ENCODE results near the gene CLIP2. TPM values are rescaled to one million over a fixed set of nuclear protein-coding genes. Genes with fewer than 3 reads are reported as not detected.

The CLIP2 gene
- polyA plus RNA-seq, 1 donor from 2014 or later: 25.7 TPM

DNA sequence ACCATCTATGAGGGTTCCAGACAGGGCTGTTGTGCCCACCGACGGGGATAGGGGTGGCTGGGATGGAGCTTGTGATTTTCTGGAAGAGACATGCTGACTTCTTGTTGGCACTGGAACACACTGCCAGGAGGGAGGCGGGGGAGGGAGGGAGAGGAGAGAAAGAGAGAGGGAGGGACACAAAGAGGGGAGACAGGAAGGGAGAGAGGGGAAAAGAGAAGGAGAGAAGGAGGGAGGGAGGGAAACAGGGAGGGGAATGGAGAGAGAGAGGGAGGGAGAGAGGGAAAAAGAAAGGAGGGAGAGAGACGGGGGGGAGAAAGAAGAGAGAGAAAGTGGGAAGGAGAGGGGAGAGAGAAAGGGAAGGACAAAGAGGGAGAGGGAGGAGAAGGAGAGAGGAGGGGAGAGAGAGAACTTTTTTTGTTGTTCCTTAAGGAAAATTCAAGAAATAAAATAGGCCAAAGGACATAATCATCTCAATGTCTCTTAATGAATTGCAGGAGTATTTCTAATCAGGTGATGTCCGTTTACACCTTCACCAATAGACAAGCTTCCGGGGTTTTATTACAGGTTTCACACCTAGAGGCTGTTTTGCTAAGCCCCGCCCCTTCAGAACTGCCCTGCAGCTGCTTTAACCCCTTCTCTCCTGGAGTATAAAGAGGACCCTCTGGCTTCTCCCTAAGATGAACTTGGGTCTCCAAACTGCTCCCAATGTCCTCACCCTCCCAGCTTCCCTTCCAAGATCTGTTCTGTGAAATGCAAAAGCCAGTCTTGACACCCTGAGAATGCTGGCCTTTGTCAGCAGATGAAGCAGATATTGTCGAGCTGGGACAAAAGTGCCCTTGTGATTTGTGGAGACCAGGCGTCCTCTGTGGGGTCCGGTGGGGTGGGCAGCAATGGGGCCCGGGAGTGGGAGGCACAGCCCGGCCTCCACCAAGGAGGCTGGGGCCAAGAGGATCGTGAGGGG, 82.5 kb downstream of the CLIP2 start:
- Histone ChIP-seq H3K27me3 (ENCODE audit: insufficient read depth, low read depth, low read length) (no peaks in the 10 kb centered on the region), H4K20me1 (ENCODE audit: insufficient read depth) (no peaks in the 10 kb centered on the region), H3K4me3 (ENCODE audit: low read length) (no peak overlapping the region), H3K9me3 (ENCODE audit: low read length) (no peaks in the 10 kb centered on the region), H3K27ac (ENCODE audit: low read length) (no peak overlapping the region), H2AFZ (ENCODE audit: low read depth, low read length) (no peak overlapping the region), H3K36me3 (ENCODE audit: insufficient read depth, low read length) (peaks cover 9% of the 10 kb centered on the region), H3K9ac (ENCODE audit: low read length) (no peak overlapping the region), H3F3A (ENCODE audit: insufficient read depth, low read length, poor library complexity, severe bottlenecking) (no peaks in the 10 kb centered on the region), H3K79me2 (replicated peaks; ENCODE audit: insufficient read depth, low read length) (no peaks in the 10 kb centered on the region), H3K9me2 (ENCODE audit: insufficient read depth, low read length) (no peaks in the 10 kb centered on the region), H3K4me2 (ENCODE audit: low read length) (no peak overlapping the region)
- TF ChIP-seq REST (IDR thresholded peaks at IDR 0.05; ENCODE audit: borderline replicate concordance): no peak
- TF ChIP-seq SMC3 (conservative IDR thresholded peaks at IDR 0.05; ENCODE audit: poor library complexity): no peak
- TF ChIP-seq, protein P1, sequence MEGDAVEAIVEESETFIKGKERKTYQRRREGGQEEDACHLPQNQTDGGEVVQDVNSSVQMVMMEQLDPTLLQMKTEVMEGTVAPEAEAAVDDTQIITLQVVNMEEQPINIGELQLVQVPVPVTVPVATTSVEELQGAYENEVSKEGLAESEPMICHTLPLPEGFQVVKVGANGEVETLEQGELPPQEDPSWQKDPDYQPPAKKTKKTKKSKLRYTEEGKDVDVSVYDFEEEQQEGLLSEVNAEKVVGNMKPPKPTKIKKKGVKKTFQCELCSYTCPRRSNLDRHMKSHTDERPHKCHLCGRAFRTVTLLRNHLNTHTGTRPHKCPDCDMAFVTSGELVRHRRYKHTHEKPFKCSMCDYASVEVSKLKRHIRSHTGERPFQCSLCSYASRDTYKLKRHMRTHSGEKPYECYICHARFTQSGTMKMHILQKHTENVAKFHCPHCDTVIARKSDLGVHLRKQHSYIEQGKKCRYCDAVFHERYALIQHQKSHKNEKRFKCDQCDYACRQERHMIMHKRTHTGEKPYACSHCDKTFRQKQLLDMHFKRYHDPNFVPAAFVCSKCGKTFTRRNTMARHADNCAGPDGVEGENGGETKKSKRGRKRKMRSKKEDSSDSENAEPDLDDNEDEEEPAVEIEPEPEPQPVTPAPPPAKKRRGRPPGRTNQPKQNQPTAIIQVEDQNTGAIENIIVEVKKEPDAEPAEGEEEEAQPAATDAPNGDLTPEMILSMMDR (IDR thresholded peaks at IDR 0.05; ENCODE audit: poor library complexity, severe bottlenecking): no peak
- no peak for TF ChIP-seq MXI1 (conservative IDR thresholded peaks at IDR 0.05; ENCODE audit: poor library complexity, severe bottlenecking)
- TF ChIP-seq TAF1 (IDR thresholded peaks at IDR 0.05; ENCODE audit: low read depth): no peak
- TF ChIP-seq EP300 (conservative IDR thresholded peaks at IDR 0.05; ENCODE audit: poor library complexity, severe bottlenecking): no peak
- no peak for TF ChIP-seq RAD21 (conservative IDR thresholded peaks at IDR 0.05)
- no peak for TF ChIP-seq POLR2AphosphoS5 (IDR thresholded peaks at IDR 0.05)
- no peak for TF ChIP-seq EZH2 (IDR thresholded peaks at IDR 0.05; ENCODE audit: borderline replicate concordance, insufficient read depth, low read length, poor library complexity, severe bottlenecking)

- Histone ChIP-seq H3K36me3 (ENCODE audit: insufficient read depth, low read length) (peaks cover 9% of the 10 kb centered on the region), H3K4me3 (ENCODE audit: low read length) (no peak overlapping the region), H3K9me2 (ENCODE audit: insufficient read depth, low read length) (no peaks in the 10 kb centered on the region), H4K20me1 (ENCODE audit: insufficient read depth) (no peaks in the 10 kb centered on the region), H3K27ac (ENCODE audit: low read length) (no peak overlapping the region), H3K79me2 (replicated peaks; ENCODE audit: insufficient read depth, low read length) (no peaks in the 10 kb centered on the region), H2AFZ (ENCODE audit: low read depth, low read length) (no peak overlapping the region), H3K4me2 (ENCODE audit: low read length) (no peak overlapping the region), H3F3A (ENCODE audit: insufficient read depth, low read length, poor library complexity, severe bottlenecking) (no peaks in the 10 kb centered on the region), H3K27me3 (ENCODE audit: insufficient read depth, low read depth, low read length) (no peaks in the 10 kb centered on the region), H3K9ac (ENCODE audit: low read length) (no peak overlapping the region), H3K9me3 (ENCODE audit: low read length) (no peaks in the 10 kb centered on the region)
- TF ChIP-seq POLR2AphosphoS5 (IDR thresholded peaks at IDR 0.05) (no peak), EZH2 (IDR thresholded peaks at IDR 0.05; ENCODE audit: borderline replicate concordance, insufficient read depth, low read length, poor library complexity, severe bottlenecking) (no peak), SMC3 (conservative IDR thresholded peaks at IDR 0.05; ENCODE audit: poor library complexity) (no peak), REST (IDR thresholded peaks at IDR 0.05; ENCODE audit: borderline replicate concordance) (no peak), TAF1 (IDR thresholded peaks at IDR 0.05; ENCODE audit: low read depth) (no peak), RAD21 (conservative IDR thresholded peaks at IDR 0.05) (no peak), EP300 (conservative IDR thresholded peaks at IDR 0.05; ENCODE audit: poor library complexity, severe bottlenecking) (no peak), MXI1 (conservative IDR thresholded peaks at IDR 0.05; ENCODE audit: poor library complexity, severe bottlenecking) (no peak)
- TF ChIP-seq, protein P1 (IDR thresholded peaks at IDR 0.05; ENCODE audit: poor library complexity, severe bottlenecking): no peak
These were observed 83.4 kb downstream of the CLIP2 start for GRCh38 chr7:74372511-74373111.

Measured in neural cell (in vitro differentiated cells).